CD4-positive, alpha-beta memory T cell (primary cell): ENCODE data around the gene SLC45A3. TPM values are rescaled to one million over a fixed set of nuclear protein-coding genes. Genes with fewer than 3 reads are reported as not detected.

Experiments used
- CTCF ChIA-PET: fragments of 350-600 bp; sonication (Branson Sonifier 250); formaldehyde crosslinking; loops from one replicate; lab custom pipeline; 2021; ENCODE audit warnings: inconsistent platforms; ENCODE audit not compliant: partially characterized antibody; lab: Charles Lee
- POLR2A ChIA-PET: fragments of 350-600 bp; sonication (Branson Sonifier 250); formaldehyde crosslinking; loops from one replicate; lab custom pipeline; 2021; ENCODE audit not compliant: partially characterized antibody; lab: Charles Lee
- DNase-seq, 5 donors: peaks; one replicate each; pipeline versions ENCODE4 v3.0.0 to v3.0.0-alpha.2; 2020 to 2022; ENCODE audit warnings: mixed read lengths in 1 of 5
- H3K27ac ChIP-seq: one replicate; pipeline ENCODE4 v1.7.0; 2013; ENCODE audit warnings: low read depth, low read length
- H3K27me3 ChIP-seq: 2 replicates; pipeline ENCODE4 v1.7.0; 2013; ENCODE audit warnings: mild to moderate bottlenecking, low read length, moderate library complexity; ENCODE audit not compliant: insufficient read depth
- H3K36me3 ChIP-seq: 2 replicates; pipeline ENCODE4 v1.7.0; 2013; ENCODE audit warnings: mild to moderate bottlenecking, low read length, moderate library complexity; ENCODE audit not compliant: insufficient read depth
- H3K4me1 ChIP-seq: 2 replicates; pipeline ENCODE4 v1.7.0; 2013; ENCODE audit warnings: mild to moderate bottlenecking, low read length, moderate library complexity; ENCODE audit not compliant: insufficient read depth
- H3K4me3 ChIP-seq, 2 donors: one replicate each; pipeline ENCODE4 v1.7.0; 2013; ENCODE audit warnings: low read length in 2 of 2, mild to moderate bottlenecking in 1 of 2
- H3K9me3 ChIP-seq, 2 donors: one replicate each; pipeline ENCODE4 v1.7.0; 2013; ENCODE audit warnings: low read length in 2 of 2, control low read depth in 1 of 2; ENCODE audit not compliant: control insufficient read depth in 1 of 2
- H3K27ac Mint-ChIP-seq, 7 donors: one replicate each; pipeline ENCODE4 v1.8.0; 2020 to 2021; ENCODE audit warnings: mixed read lengths in 7 of 7, mild to moderate bottlenecking in 6 of 7, inconsistent platforms in 3 of 7, moderate library complexity in 3 of 7
- H3K27me3 Mint-ChIP-seq, 2 donors: one replicate each; pipeline ENCODE4 v1.8.0; 2020 to 2021; ENCODE audit warnings: mixed read lengths in 2 of 2
- H3K36me3 Mint-ChIP-seq, 2 donors: one replicate each; pipeline ENCODE4 v1.8.0; 2020 to 2021; ENCODE audit warnings: mixed read lengths in 2 of 2, inconsistent platforms in 1 of 2, mild to moderate bottlenecking in 1 of 2
- H3K4me1 Mint-ChIP-seq, 4 donors: one replicate each; pipeline ENCODE4 v1.8.0; 2020 to 2021; ENCODE audit warnings: mixed read lengths in 4 of 4, mild to moderate bottlenecking in 1 of 4
- H3K4me3 Mint-ChIP-seq, 8 donors: one replicate each; pipeline ENCODE4 v1.8.0; 2020 to 2021; ENCODE audit warnings: mixed read lengths in 8 of 8, mild to moderate bottlenecking in 7 of 8, moderate library complexity in 6 of 8, inconsistent platforms in 3 of 8
- H3K9me3 Mint-ChIP-seq, 8 donors: one replicate each; pipeline ENCODE4 v1.8.0; 2020 to 2021; ENCODE audit warnings: mixed read lengths in 8 of 8, mild to moderate bottlenecking in 5 of 8, inconsistent platforms in 3 of 8, moderate library complexity in 1 of 8
- intact Hi-C: fragments of 100-400 bp; cut with micrococcal nuclease; formaldehyde crosslinking; loops from one replicate; pipeline ENCODE4 v1.15.1; 2023
- polyA plus RNA-seq, 2 donors: library from polyadenylated mRNA; unstranded; fragments of 300-500 nt; fragmentation: Illumina TruSeq; gene quantifications; one replicate each; pipeline ENCODE4 v1.2.3, GENCODE V29; 2021
- total RNA-seq, 2 experiments: library from RNA; stranded (reverse); gene quantifications; one replicate each; pipeline ENCODE4 v1.2.3, GENCODE V29; 2021

Gene SLC45A3
- total and polyA plus RNA-seq, 4 experiments from 2014 or later = 0.09 to 0.19 TPM; not detected in 2

DNA sequence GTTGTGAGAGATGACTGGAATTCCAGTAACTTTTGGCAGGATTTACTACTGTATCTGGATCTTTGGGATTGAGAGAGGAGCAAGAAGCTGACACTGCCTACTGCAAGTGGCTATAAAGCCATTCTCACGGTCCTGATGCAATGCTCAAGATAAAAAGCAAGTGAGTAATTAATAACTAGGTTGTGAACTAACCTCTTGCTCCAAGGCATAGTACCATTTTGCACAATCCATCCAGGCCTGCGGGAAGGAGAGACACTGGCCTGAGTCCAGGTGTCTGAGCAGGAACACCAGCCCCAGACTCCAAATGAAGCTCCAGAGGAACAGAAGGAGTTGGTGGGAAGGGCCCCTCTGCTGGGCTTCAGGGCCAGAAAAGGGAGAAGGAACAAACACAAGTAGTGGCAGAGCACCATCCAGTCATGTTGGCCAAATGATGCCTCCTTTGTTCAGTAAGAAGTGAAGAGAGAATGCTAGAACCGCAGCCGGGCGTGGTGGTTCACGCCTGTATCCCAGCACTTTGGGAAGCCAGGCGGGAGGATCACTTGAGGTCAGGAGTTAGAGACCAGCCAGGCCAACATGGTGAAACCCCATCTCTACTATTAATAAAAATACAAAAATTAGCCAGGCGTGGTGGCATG, 9.9 kb upstream of the SLC45A3 start:
- no peak overlapping the region for H3K4me3 Mint-ChIP-seq
- Histone ChIP-seq H3K27me3 (no peaks in the 10 kb centered on the region), H3K27ac (no peak overlapping the region), H3K9me3 (no peaks in the 10 kb centered on the region), H3K4me3 (no peak overlapping the region), H3K36me3 (no peaks in the 10 kb centered on the region), H3K4me1 (no peaks in the 10 kb centered on the region)
- intact Hi-C loops = no loop called here
- no peak overlapping the region for H3K27ac Mint-ChIP-seq
- peaks cover 0 to 1% (median 0%) of the 10 kb centered on the region in 4 donors for H3K4me1 Mint-ChIP-seq
- H3K27me3 Mint-ChIP-seq = peaks cover 6 to 8% of the 10 kb centered on the region in 2 donors
- H3K9me3 Mint-ChIP-seq = no peaks in the 10 kb centered on the region
- ChIA-PET CTCF (no interaction called here), POLR2A (no interaction called here)
- no peak for DNase-seq
- no peaks in the 10 kb centered on the region for H3K36me3 Mint-ChIP-seq

DNA sequence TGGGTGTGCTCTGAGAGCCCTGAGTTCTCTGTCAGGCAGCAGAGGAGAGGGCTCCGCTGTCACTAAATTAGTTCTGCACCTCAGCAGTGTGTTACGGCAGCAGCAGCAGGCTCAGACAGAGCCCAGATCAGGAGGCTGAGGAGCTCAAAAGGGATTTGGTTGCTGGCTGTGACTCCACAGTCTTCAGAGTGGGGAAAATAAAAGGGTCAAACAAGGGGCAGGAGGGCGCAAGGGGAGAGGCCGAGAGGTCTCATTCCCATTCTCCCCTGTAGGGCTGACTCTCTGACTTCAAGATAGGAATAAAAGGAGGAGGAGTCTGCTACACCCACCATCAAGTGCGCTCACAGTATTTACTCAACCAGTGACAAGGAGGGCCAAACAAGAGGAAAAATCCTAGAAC, 9.2 kb upstream of the SLC45A3 start:
- Mint-ChIP-seq H3K9me3 (no peaks in the 10 kb centered on the region), H3K27ac (no peak overlapping the region), H3K36me3 (no peaks in the 10 kb centered on the region), H3K4me3 (no peak overlapping the region), H3K27me3 (peaks cover 4 to 8% of the 10 kb centered on the region in 2 donors), H3K4me1 (peaks cover 0 to 1% (median 0%) of the 10 kb centered on the region in 4 donors)
- H3K27ac ChIP-seq = no peak overlapping the region
- H3K27me3 ChIP-seq = no peaks in the 10 kb centered on the region
- CTCF ChIA-PET = interaction anchor here (1.0 to 1.7 kb wide), 3 partner anchors 12 to 98 kb away, joined by 3 read pairs; no protein-coding TSS in a partner anchor
- DNase-seq = no peak
- no peaks in the 10 kb centered on the region for H3K4me1 ChIP-seq
- intact Hi-C loops = no loop called here
- POLR2A ChIA-PET = no interaction called here
- H3K9me3 ChIP-seq = no peaks in the 10 kb centered on the region
- no peaks in the 10 kb centered on the region for H3K36me3 ChIP-seq
- no peak overlapping the region for H3K4me3 ChIP-seq

DNA sequence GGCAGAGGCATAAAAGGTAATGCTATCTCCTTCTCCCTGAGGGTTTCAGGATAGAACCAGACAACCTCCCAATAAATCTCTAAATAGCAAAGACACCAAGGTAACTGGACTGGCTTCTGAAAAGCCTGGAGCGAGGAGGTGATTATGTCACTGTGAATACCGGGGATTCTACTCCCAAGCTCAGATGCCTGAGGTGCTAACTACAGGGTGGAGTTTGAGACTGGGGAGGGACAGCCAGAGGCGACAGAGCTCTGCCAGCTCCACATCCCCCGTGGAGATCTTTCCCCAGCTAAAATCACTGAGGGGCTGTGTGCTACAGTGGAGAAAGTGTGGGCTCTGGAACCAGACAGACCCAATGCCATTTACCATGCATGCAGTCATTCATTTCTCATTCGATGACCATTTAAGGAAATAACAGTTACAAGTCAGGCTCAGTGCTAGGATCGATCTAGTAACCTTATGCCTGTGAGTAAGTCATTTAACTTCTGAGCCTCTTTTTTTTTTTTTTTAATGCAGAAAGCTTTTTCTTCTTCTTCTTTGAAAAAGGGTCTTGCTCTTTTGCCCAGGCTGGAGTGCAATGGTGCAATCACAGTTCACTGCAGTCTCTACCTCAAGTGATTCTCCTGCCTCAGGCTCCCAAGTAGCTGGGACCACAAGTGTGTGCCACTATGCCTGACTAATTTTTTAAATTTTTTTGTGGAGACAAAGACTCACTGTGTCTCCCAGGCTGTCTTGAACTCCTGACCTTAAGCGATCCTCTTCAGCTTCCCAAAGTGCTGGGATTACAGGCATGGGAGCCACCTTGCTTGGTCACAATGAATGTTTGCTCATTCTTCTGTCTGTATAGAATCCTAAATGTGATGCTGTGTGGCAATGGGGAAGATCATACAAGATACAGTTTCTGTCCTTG, 8.1 kb upstream of the SLC45A3 start:
- no peak for DNase-seq
- no peaks in the 10 kb centered on the region for H3K9me3 ChIP-seq
- Mint-ChIP-seq H3K9me3 (no peaks in the 10 kb centered on the region), H3K36me3 (no peaks in the 10 kb centered on the region), H3K4me1 (peaks cover 0 to under 1% (median 0%) of the 10 kb centered on the region in 4 donors), H3K27ac (no peak overlapping the region), H3K27me3 (peaks cover 3 to 8% of the 10 kb centered on the region in 2 donors), H3K4me3 (no peak overlapping the region)
- no peak overlapping the region for H3K27ac ChIP-seq
- POLR2A ChIA-PET = no interaction called here
- intact Hi-C loops = no loop called here
- H3K36me3 ChIP-seq = no peaks in the 10 kb centered on the region
- H3K4me1 ChIP-seq = no peaks in the 10 kb centered on the region
- H3K27me3 ChIP-seq = no peaks in the 10 kb centered on the region
- H3K4me3 ChIP-seq = no peak overlapping the region
- CTCF ChIA-PET = interaction anchor here (0.6 to 1.7 kb wide), 8 partner anchors 11 to 208 kb away, joined by 3 to 4 read pairs (median 3); no protein-coding TSS in a partner anchor

DNA sequence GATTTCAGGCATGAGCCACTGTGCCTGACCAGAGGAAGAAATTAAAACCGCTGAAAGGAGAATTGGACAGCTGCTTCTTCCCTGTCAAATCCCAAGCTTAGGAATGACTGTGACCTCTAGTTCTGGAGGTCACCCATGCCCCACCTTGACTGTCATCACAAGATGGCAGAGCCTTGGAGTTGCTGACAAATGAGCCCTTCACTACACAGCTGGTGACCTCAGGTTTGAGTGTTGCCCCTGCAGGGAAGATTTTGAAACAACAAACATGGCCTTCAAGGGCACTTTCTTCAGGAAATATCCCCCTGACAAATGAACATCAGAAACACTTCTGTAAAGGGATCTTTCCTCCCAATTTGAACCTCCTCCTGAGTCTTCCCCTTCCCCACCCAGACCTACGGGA, 6.9 kb upstream of the SLC45A3 start:
- Histone ChIP-seq H3K4me3 (no peak overlapping the region), H3K27me3 (no peaks in the 10 kb centered on the region), H3K27ac (no peak overlapping the region), H3K9me3 (no peaks in the 10 kb centered on the region), H3K4me1 (no peaks in the 10 kb centered on the region), H3K36me3 (no peaks in the 10 kb centered on the region)
- no peaks in the 10 kb centered on the region for H3K9me3 Mint-ChIP-seq
- no peaks in the 10 kb centered on the region for H3K4me1 Mint-ChIP-seq
- ChIA-PET POLR2A (no interaction called here), CTCF (interaction anchor here (1.1 to 1.6 kb wide), 4 partner anchors 10 to 29 kb away, joined by 3 to 4 read pairs (median 3); no protein-coding TSS in a partner anchor)
- DNase-seq = no peak
- H3K36me3 Mint-ChIP-seq = no peaks in the 10 kb centered on the region
- intact Hi-C loops = no loop called here
- no peak overlapping the region for H3K4me3 Mint-ChIP-seq
- peaks cover 2 to 4% of the 10 kb centered on the region in 2 donors for H3K27me3 Mint-ChIP-seq
- H3K27ac Mint-ChIP-seq = no peak overlapping the region

DNA sequence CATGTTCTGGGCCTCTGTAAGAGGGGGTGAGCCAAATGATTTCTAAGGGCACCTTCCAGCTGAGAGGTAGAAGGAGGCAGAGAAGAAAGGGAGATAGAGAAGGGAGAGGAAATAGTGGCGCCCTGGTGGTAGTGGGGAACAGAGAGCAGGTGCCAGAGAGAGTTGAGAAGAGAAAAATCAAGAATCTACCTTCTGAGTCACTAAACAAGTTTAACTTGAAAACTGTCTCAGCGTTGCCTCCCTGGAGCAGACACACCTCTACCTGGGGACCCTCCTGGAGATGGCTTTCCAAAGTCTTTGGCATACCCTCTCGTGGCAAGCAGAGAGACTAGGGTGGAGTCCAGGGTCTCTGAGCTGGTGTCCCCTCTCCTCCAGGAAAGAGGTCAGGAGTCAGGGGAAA, 1.1 kb upstream of the SLC45A3 start:
- no peaks in the 10 kb centered on the region for H3K36me3 ChIP-seq
- H3K4me1 Mint-ChIP-seq = peaks cover 8 to 16% (median 10%) of the 10 kb centered on the region in 4 donors
- no peak for DNase-seq
- no peak overlapping the region for H3K27ac ChIP-seq
- H3K4me1 ChIP-seq = peaks cover 9% of the 10 kb centered on the region
- H3K4me3 Mint-ChIP-seq = peak overlapping the region in 5 of 8 donors; percentile 1 to 83 (median 77)
- H3K9me3 Mint-ChIP-seq = peaks cover 0 to 2% (median 0%) of the 10 kb centered on the region in 8 donors
- no peak overlapping the region for H3K27ac Mint-ChIP-seq
- CTCF ChIA-PET = interaction anchor here (1.9 to 5.9 kb wide), 2 partner anchors 22 to 31 kb away, joined by 4 to 38 read pairs; no protein-coding TSS in a partner anchor
- intact Hi-C loops = no loop called here
- H3K4me3 ChIP-seq = no peak overlapping the region
- H3K36me3 Mint-ChIP-seq = no peaks in the 10 kb centered on the region
- H3K9me3 ChIP-seq = no peaks in the 10 kb centered on the region
- peaks cover 1 to 9% of the 10 kb centered on the region in 2 donors for H3K27me3 Mint-ChIP-seq
- H3K27me3 ChIP-seq = no peaks in the 10 kb centered on the region
- POLR2A ChIA-PET = no interaction called here

DNA sequence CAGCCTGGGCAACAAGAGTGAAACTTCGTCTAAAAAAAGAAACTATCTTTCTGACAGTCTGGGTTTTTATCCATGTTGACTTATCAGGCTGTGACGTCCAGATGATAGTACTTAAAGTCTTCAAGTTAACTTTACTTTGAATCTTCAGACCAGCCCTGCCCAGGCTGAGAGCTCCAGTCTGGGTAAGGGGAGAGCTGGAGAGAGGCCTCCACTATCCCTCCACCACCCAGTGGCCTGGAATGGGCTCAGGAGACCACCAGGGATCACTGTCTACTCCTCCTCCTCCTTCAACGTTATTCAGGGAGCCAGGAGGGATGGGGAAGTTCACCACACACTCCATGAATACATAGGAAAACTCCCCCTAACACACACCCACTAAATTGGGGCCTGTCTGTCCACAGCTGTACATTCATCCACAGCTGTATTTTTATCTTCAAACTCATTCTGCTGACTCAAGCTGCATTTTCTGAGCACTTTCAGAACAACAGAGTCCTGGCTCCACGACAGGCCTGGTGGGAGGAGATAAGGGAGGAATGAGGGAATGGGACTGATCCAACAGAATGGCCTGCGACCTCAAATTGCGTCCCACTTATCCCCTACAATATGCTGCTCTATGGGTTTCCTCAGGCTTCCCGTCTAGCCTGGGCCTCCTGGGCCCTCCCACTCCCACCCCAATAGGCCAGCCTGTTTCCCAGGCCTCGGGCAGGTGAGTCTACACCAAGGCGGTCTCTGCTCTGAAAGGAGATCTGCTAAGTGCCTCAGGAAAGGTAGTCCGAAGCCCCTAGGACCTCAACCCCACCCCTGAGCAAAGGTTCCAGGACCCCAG, 1.8 kb downstream of the SLC45A3 start:
- peaks cover 7 to 16% of the 10 kb centered on the region in 2 donors for H3K27me3 Mint-ChIP-seq
- POLR2A ChIA-PET = no interaction called here
- intact Hi-C loops = no loop called here
- Histone ChIP-seq H3K4me1 (peaks cover 9% of the 10 kb centered on the region), H3K27ac (no peak overlapping the region), H3K27me3 (peaks cover 5% of the 10 kb centered on the region), H3K4me3 (no peak overlapping the region), H3K36me3 (no peaks in the 10 kb centered on the region), H3K9me3 (no peaks in the 10 kb centered on the region)
- CTCF ChIA-PET = interaction anchor here (0.9 to 5.9 kb wide), 6 partner anchors 9 to 299 kb away, joined by 3 to 38 read pairs (median 3); no protein-coding TSS in a partner anchor
- DNase-seq = no peak
- H3K36me3 Mint-ChIP-seq = no peaks in the 10 kb centered on the region
- H3K4me1 Mint-ChIP-seq = peaks cover 8 to 16% (median 10%) of the 10 kb centered on the region in 4 donors
- H3K4me3 Mint-ChIP-seq = peak overlapping the region in 3 of 8 donors; percentile 69 to 81 (median 74)
- peaks cover 0 to 2% (median 0%) of the 10 kb centered on the region in 8 donors for H3K9me3 Mint-ChIP-seq
- H3K27ac Mint-ChIP-seq = no peak overlapping the region
